A549 (cell line): ENCODE measurements around the gene RTRAF. TPM values are rescaled to one million over a fixed set of nuclear protein-coding genes. Genes with fewer than 3 reads are reported as not detected.

Experiments
- ATAC-seq, 2 experiments: fragments of 200-7000 bp in 1 of 2; fragments of >200 bp in 1 of 2; cut with Nextera tagmentation in 1 of 2; cut with Tn5 transposase in 1 of 2; 3 replicates each; pipeline versions ENCODE4 v1.8.0 to v1.9.1; 2018 to 2020; ENCODE audit warnings: mild to moderate bottlenecking in 1 of 2, moderate library complexity in 1 of 2
- CTCF ChIA-PET: fragments of 300-600 bp; sonication (Branson Sonifier 250); formaldehyde crosslinking; extraction: SDS; loops from one replicate; lab custom pipeline; 2021; ENCODE audit warnings: antibody characterized with exemption, inconsistent platforms; lab: Yijun Ruan, JAX
- POLR2A ChIA-PET: fragments of 350-600 bp; formaldehyde crosslinking; extraction: SDS; loops from one replicate; lab custom pipeline; 2021; ENCODE audit warnings: antibody characterized with exemption, inconsistent platforms; lab: Yijun Ruan, JAX
- DNase-seq, 2 experiments: peaks; one replicate each; pipeline versions ENCODE4 v3.0.0 to v3.0.0-alpha.2; 2011 to 2016; ENCODE audit warnings: low read depth in 1 of 2, low spot score in 1 of 2
- FAIRE-seq: peaks from 2 replicates; lab custom pipeline; 2011; peaks lifted over from hg19 to GRCh38; lab: Jason Lieb, UNC
- H3K27ac ChIP-seq, 2 experiments: fragments of >200 bp; sonication (Bioruptor Twin); formaldehyde crosslinking; 3 replicates each; pipeline ENCODE4 v1.5.1; 2016 to 2017
- H3K4me1 ChIP-seq: fragments of >200 bp; sonication (Bioruptor Twin); formaldehyde crosslinking; 3 replicates; pipeline ENCODE4 v1.6.1; 2016
- H3K4me2 ChIP-seq: fragments of >200 bp; sonication (Bioruptor Twin); formaldehyde crosslinking; 3 replicates; pipeline ENCODE4 v1.6.1; 2016
- H3K4me3 ChIP-seq: fragments of >200 bp; sonication (Bioruptor Twin); formaldehyde crosslinking; 3 replicates; pipeline ENCODE4 v1.5.1; 2016
- H3K9me3 ChIP-seq: fragments of >200 bp; sonication (Bioruptor Twin); formaldehyde crosslinking; 3 replicates; pipeline ENCODE4 v1.6.1; 2016
- CBX8 ChIP-seq: fragments of 200-600 bp; sonication (generic); IDR thresholded peaks from 2 replicates; pipeline ENCODE4 v1.6.1; 2016
- ESRRA ChIP-seq: fragments of 150-350 bp; IDR thresholded peaks from 2 replicates; pipeline ENCODE4 v1.6.1; 2014; ENCODE audit warnings: mild to moderate bottlenecking, low read length, borderline replicate concordance
- FOSL2 ChIP-seq, 2 experiments: fragments of 450-650 bp in 1 of 2; fragments of >200 bp in 1 of 2; sonication (Bioruptor Twin) in 1 of 2; formaldehyde crosslinking; IDR thresholded peaks; 2 replicates each; pipeline versions ENCODE4 v1.5.0 to v1.6.1; 2016 to 2020; ENCODE audit warnings: mild to moderate bottlenecking in 1 of 2, moderate library complexity in 1 of 2
- FOXS1 ChIP-seq: fragments of 250-450 bp; sonication (Bioruptor Pico); IDR thresholded peaks from 2 replicates; pipeline ENCODE4 v1.5.0; 2020; ENCODE audit warnings: mild to moderate bottlenecking, moderate library complexity
- JUNB ChIP-seq: fragments of >200 bp; sonication (Bioruptor Twin); formaldehyde crosslinking; IDR thresholded peaks from 2 replicates; pipeline ENCODE4 v1.6.1; 2016
- KDM1A ChIP-seq: fragments of 200-600 bp; sonication (generic); IDR thresholded peaks from 2 replicates; pipeline ENCODE4 v1.6.1; 2016; ENCODE audit warnings: low read depth, mild to moderate bottlenecking
- KDM5A ChIP-seq: fragments of 200-600 bp; sonication (generic); IDR thresholded peaks from 2 replicates; pipeline ENCODE4 v1.6.1; 2016; ENCODE audit warnings: antibody characterized with exemption, mild to moderate bottlenecking
- MAZ ChIP-seq: fragments of 150-350 bp; IDR thresholded peaks from 2 replicates; pipeline ENCODE4 v1.6.1; 2014; ENCODE audit warnings: antibody characterized with exemption, low read depth, low read length, borderline replicate concordance
- NPAS2 ChIP-seq: fragments of 250-450 bp; sonication (Bioruptor Pico); IDR thresholded peaks from 2 replicates; pipeline ENCODE4 v1.8.0; 2022; ENCODE audit warnings: mild to moderate bottlenecking, moderate library complexity, borderline replicate concordance
- PHF8 ChIP-seq: fragments of 200-600 bp; sonication (generic); IDR thresholded peaks from 2 replicates; pipeline ENCODE4 v1.6.1; 2016; ENCODE audit warnings: low read depth, mild to moderate bottlenecking, antibody characterized with exemption, moderate library complexity, borderline replicate concordance
- RAD21 ChIP-seq, 2 experiments: fragments of >200 bp in 1 of 2; sonication (Bioruptor Twin) in 1 of 2; formaldehyde crosslinking in 1 of 2; IDR thresholded peaks in 1 of 2; conservative IDR thresholded peaks in 1 of 2; 2 replicates in 1 of 2; 3 replicates in 1 of 2; pipeline ENCODE4 v1.6.1; 2012 to 2018; ENCODE audit warnings: inconsistent platforms in 1 of 2
- RFX5 ChIP-seq: fragments of 450-650 bp; IDR thresholded peaks from 2 replicates; pipeline ENCODE4 v1.7.1; 2014; ENCODE audit warnings: antibody characterized with exemption, mild to moderate bottlenecking, moderate library complexity
- RNF2 ChIP-seq: fragments of 200-600 bp; sonication (generic); IDR thresholded peaks from 2 replicates; pipeline ENCODE4 v1.6.1; 2016; ENCODE audit warnings: low read depth, mild to moderate bottlenecking, antibody characterized with exemption, moderate library complexity, borderline replicate concordance
- SMC3 ChIP-seq: fragments of >200 bp; sonication (Bioruptor Twin); formaldehyde crosslinking; IDR thresholded peaks from 3 replicates; pipeline ENCODE4 v1.6.1; 2018; ENCODE audit warnings: inconsistent platforms
- TFCP2L1 ChIP-seq: fragments of 250-450 bp; sonication (Bioruptor Pico); IDR thresholded peaks from 2 replicates; pipeline ENCODE4 v1.5.0; 2021; ENCODE audit warnings: mild to moderate bottlenecking
- ZC3H11A ChIP-seq: fragments of 450-650 bp; IDR thresholded peaks from 2 replicates; pipeline ENCODE4 v1.6.1; 2014; ENCODE audit warnings: antibody characterized with exemption, mild to moderate bottlenecking
- ZFP36 ChIP-seq: fragments of 450-650 bp; IDR thresholded peaks from 2 replicates; pipeline ENCODE4 v1.6.1; 2014; ENCODE audit warnings: borderline replicate concordance; ENCODE audit not compliant: partially characterized antibody
- ZNF302 ChIP-seq: fragments of 250-450 bp; sonication (Bioruptor Pico); IDR thresholded peaks from 2 replicates; pipeline ENCODE4 v1.9.0; 2021; ENCODE audit warnings: inconsistent platforms, mild to moderate bottlenecking, moderate library complexity
- polyA plus RNA-seq, 4 experiments: library from polyadenylated mRNA; depleted of rRNA in 3 of 4; stranded (reverse); fragments of >200 nt; fragmentation: RNase III in 1 of 4; extraction: RNeasy Plus Mini Kit Qiagen cat#74134 plus additional on column Dnase treatment in 1 of 4; gene quantifications; 2 replicates in 3 of 4; 3 replicates in 1 of 4; pipeline ENCODE4 v1.2.3, GENCODE V29; 2011 to 2017
- TF ChIP-seq, protein P1 (sequence below): fragments of 250-450 bp; sonication (Bioruptor Pico); IDR thresholded peaks from 2 replicates; pipeline ENCODE4 v1.5.0; 2021; ENCODE audit warnings: mild to moderate bottlenecking, moderate library complexity, borderline replicate concordance
- TF ChIP-seq, protein P2 (sequence below): IDR thresholded peaks from 2 replicates; pipeline ENCODE4 v1.6.1; 2012; ENCODE audit warnings: low read depth, borderline replicate concordance
- TF ChIP-seq, protein P3 (sequence below): fragments of 450-650 bp; IDR thresholded peaks from 2 replicates; pipeline ENCODE4 v1.6.1; 2014; ENCODE audit warnings: antibody characterized with exemption

The RTRAF gene
- polyA plus RNA-seq, 2 of the 4 experiments (the other 2 are of a cell fraction) = 271 to 341 TPM

DNA sequence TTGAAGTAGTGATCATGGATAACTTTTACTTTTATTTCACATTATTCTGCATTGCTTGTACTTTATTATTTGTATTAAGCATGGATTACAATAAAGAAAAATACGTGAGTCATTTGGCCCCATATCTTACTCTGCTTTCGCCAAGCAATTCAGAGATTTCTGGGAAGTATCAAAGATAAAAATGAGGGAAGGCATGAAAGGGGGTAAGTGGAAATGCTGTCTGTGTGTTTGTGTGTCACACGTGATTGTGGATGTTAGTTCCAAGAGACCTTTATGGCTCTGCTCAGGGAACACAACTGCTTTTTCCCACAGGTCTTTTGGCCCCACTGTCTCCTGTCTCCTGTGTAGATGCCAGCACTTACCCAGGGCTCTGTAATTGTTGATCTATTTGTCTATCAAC, 69.0 kb downstream of the RTRAF start (continued):
- TF ChIP-seq, protein P1, sequence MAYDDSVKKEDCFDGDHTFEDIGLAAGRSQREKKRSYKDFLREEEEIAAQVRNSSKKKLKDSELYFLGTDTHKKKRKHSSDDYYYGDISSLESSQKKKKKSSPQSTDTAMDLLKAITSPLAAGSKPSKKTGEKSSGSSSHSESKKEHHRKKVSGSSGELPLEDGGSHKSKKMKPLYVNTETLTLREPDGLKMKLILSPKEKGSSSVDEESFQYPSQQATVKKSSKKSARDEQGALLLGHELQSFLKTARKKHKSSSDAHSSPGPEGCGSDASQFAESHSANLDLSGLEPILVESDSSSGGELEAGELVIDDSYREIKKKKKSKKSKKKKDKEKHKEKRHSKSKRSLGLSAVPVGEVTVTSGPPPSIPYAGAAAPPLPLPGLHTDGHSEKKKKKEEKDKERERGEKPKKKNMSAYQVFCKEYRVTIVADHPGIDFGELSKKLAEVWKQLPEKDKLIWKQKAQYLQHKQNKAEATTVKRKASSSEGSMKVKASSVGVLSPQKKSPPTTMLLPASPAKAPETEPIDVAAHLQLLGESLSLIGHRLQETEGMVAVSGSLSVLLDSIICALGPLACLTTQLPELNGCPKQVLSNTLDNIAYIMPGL (CRISPR knock-in tag) = no peak
- TF ChIP-seq ZNF302 (no peak), ESRRA (no peak), CBX8 (no peak), KDM5A (no peak), JUNB (no peak), RAD21 (conservative IDR thresholded peaks at IDR 0.05 in 1 of 2, IDR thresholded peaks at IDR 0.05 in 1 of 2) (no peak), MAZ (no peak)
- TF ChIP-seq, protein P2, sequence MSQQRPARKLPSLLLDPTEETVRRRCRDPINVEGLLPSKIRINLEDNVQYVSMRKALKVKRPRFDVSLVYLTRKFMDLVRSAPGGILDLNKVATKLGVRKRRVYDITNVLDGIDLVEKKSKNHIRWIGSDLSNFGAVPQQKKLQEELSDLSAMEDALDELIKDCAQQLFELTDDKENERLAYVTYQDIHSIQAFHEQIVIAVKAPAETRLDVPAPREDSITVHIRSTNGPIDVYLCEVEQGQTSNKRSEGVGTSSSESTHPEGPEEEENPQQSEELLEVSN = no peak

DNA sequence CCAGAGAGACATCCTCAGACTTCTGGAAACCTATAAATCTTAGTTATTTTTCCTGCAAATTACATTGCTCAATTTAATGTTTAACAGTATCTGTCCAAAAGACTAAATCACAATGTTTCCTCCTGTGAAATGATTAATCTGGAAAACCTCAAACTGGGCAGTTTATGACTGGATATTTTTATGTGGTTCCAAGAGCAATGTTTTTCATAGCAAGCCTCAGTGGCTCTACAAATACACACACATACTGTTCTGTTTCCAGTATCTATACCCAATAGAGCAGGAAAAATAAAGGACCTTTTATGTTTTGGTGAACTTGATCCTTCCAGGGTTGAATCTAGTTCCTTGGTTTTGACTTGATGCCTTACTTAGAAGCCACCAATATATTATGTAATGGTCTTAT, 70.3 kb downstream of the RTRAF start:
- Histone ChIP-seq H3K4me2 (no peak overlapping the region), H3K9me3 (no peaks in the 10 kb centered on the region), H3K27ac (no peak overlapping the region), H3K4me3 (no peak overlapping the region), H3K4me1 (no peaks in the 10 kb centered on the region)
- no peak for DNase-seq
- no peak for ATAC-seq
- CTCF ChIA-PET = interaction anchor here (1.0 to 1.7 kb wide), 5 partner anchors 9 to 64 kb away, joined by 3 to 7 read pairs (median 4); partner anchors contain the start of gene NID2
- POLR2A ChIA-PET = no interaction called here
- FAIRE-seq = no peak
- TF ChIP-seq CBX8 (no peak), SMC3 (no peak), ZFP36 (no peak), ZC3H11A (no peak), PHF8 (no peak), NPAS2 (CRISPR knock-in tag) (no peak), RNF2 (no peak), KDM1A (no peak), FOXS1 (CRISPR knock-in tag) (no peak), RAD21 (conservative IDR thresholded peaks at IDR 0.05 in 1 of 2, IDR thresholded peaks at IDR 0.05 in 1 of 2) (no peak), JUNB (no peak), TFCP2L1 (CRISPR knock-in tag) (no peak), RFX5 (no peak), FOSL2 (IDR thresholded peaks at IDR 0.05) (no peak), FOSL2 (CRISPR knock-in tag; IDR thresholded peaks at IDR 0.05) (no peak)
- TF ChIP-seq, protein P1 (CRISPR knock-in tag) = no peak
- TF ChIP-seq, protein P3, sequence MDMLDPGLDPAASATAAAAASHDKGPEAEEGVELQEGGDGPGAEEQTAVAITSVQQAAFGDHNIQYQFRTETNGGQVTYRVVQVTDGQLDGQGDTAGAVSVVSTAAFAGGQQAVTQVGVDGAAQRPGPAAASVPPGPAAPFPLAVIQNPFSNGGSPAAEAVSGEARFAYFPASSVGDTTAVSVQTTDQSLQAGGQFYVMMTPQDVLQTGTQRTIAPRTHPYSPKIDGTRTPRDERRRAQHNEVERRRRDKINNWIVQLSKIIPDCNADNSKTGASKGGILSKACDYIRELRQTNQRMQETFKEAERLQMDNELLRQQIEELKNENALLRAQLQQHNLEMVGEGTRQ = no peak
